Omental fat pad (tissue), 4 donors: ENCODE results near the gene HMCES. TPM values are rescaled to one million over a fixed set of nuclear protein-coding genes. Genes with fewer than 3 reads are reported as not detected.
A peak's percentile ranks its signal among the peaks of the same experiment; 100 is the strongest.

Experiments
- ATAC-seq: fragments of 150-250 bp; one replicate; pipeline ENCODE4 v1.9.1; 2016; ENCODE audit warnings: mild to moderate bottlenecking, moderate library complexity; ENCODE audit not compliant: low FRiP score
- DNase-seq: peaks from one replicate; pipeline ENCODE4 v3.0.0-alpha.2; 2019; ENCODE audit warnings: low spot score
- total RNA-seq, 4 donors: library from RNA; depleted of rRNA; stranded (reverse); fragments of >200 nt; gene quantifications; one replicate each; pipeline ENCODE4 v1.1.0, GENCODE V29; 2016
- TF ChIP-seq, protein P1 (sequence below), 3 donors: fragments of 450-650 bp; IDR thresholded peaks; one replicate each; pipeline ENCODE4 v1.5.1; 2016 to 2017; ENCODE audit warnings: antibody characterized with exemption in 3 of 3, mild to moderate bottlenecking in 3 of 3, moderate library complexity in 2 of 3

The HMCES gene
- total RNA-seq, 4 donors from 2014 or later: 25.9 to 30.3 (median 27.1) TPM

DNA sequence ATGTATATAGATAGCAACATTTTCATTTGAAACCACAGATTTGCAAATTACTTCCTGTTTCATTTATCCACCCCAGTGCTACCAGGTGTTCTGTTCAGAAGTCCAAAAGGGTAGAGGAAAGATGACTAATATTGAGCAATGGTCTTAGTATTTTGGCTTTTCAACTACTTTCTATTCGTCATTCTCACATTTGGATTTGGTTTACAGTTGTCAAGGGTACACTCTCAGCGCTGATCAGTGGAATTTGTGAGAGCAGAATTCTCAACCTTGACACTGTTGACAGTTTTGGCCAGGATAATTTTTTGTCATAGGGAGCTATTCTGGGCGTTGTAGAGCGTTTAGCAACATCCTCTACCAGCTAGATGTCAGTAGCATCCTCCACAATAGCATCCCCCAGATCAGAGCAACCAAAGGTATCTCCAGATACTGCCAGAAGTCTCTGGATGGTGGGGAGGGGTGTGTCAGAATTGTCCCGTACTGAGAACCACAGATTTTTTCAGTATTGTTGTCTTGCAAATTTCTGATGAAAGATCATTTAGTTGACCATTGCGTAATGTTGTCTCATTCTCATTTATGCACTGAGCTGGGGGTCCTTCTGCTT lies 4.2 kb downstream of the HMCES start:
- DNase-seq: no peak
- ATAC-seq: peak; percentile 19
- TF ChIP-seq, protein P1, sequence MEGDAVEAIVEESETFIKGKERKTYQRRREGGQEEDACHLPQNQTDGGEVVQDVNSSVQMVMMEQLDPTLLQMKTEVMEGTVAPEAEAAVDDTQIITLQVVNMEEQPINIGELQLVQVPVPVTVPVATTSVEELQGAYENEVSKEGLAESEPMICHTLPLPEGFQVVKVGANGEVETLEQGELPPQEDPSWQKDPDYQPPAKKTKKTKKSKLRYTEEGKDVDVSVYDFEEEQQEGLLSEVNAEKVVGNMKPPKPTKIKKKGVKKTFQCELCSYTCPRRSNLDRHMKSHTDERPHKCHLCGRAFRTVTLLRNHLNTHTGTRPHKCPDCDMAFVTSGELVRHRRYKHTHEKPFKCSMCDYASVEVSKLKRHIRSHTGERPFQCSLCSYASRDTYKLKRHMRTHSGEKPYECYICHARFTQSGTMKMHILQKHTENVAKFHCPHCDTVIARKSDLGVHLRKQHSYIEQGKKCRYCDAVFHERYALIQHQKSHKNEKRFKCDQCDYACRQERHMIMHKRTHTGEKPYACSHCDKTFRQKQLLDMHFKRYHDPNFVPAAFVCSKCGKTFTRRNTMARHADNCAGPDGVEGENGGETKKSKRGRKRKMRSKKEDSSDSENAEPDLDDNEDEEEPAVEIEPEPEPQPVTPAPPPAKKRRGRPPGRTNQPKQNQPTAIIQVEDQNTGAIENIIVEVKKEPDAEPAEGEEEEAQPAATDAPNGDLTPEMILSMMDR (IDR thresholded peaks at IDR 0.05): no peak

DNA sequence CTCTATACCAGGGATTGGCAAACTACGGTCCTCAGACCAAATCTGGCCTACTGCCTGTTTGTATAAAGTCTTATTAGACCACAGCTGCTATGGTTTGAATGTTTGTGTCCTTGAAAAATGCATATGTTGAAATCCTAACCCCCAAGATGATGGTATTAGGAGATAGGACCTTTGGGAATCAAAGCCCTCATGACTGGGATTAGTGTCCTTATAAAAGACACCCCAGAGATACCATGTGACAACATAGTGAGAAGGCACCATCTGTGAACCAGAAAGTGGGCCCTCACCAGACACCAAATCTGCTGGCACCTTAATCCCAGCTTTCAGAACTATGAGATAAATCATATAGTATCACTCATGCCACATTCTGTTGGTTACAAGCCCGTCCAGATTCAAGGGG lies 7.4 kb downstream of the HMCES start:
- DNase-seq: no peak
- no peak for ATAC-seq
- TF ChIP-seq, protein P1 (IDR thresholded peaks at IDR 0.05): no peak

- ATAC-seq (no peak), DNase-seq (no peak)
- TF ChIP-seq, protein P1 (IDR thresholded peaks at IDR 0.05): no peak
Measured at GRCh38 chr3:129288446-129288845, 9.8 kb downstream of the HMCES start.

GRCh38 chr3:129289201-129289921 lies 10.7 kb downstream of the HMCES start:
- TF ChIP-seq, protein P1 (IDR thresholded peaks at IDR 0.05): no peak
- ATAC-seq (no peak), DNase-seq (no peak)

GRCh38 chr3:129291236-129291886 lies 12.7 kb downstream of the HMCES start:
- TF ChIP-seq, protein P1 (IDR thresholded peaks at IDR 0.05): no peak
- DNase-seq: no peak
- ATAC-seq: peak; percentile 60

GRCh38 chr3:129295286-129295685 lies 16.6 kb downstream of the HMCES start:
- TF ChIP-seq, protein P1 (IDR thresholded peaks at IDR 0.05): no peak

More at GRCh38 chr3:129295286-129295685, 16.6 kb downstream of the HMCES start:
- DNase-seq (no peak), ATAC-seq (no peak)
